T-helper 17 cell (primary cell): ENCODE data around the gene RPS6KA2. TPM values are rescaled to one million over a fixed set of nuclear protein-coding genes. Genes with fewer than 3 reads are reported as not detected.

Source experiments
- ATAC-seq: fragments of 150-1000 bp; cut with Tn5 transposase; 2 replicates; pipeline ENCODE4 v1.10.0; 2021; ENCODE audit warnings: mild to moderate bottlenecking, moderate library complexity
- DNase-seq, 3 donors: peaks; one replicate each; pipeline versions ENCODE4 v3.0.0 to v3.0.0-alpha.2; 2020 to 2021
- H3K9me3 ChIP-seq: one replicate; pipeline ENCODE4 v1.7.0; 2013; ENCODE audit warnings: low read length, mild to moderate bottlenecking; ENCODE audit not compliant: control insufficient read depth, poor library complexity, severe bottlenecking
- H3K27ac Mint-ChIP-seq: one replicate; pipeline ENCODE4 v1.8.0; 2022; ENCODE audit warnings: mild to moderate bottlenecking, moderate library complexity, mixed read lengths
- H3K27me3 Mint-ChIP-seq: one replicate; pipeline ENCODE4 v1.8.0; 2022; ENCODE audit warnings: mixed read lengths
- H3K36me3 Mint-ChIP-seq: one replicate; pipeline ENCODE4 v1.8.0; 2022; ENCODE audit warnings: low read depth, mixed read lengths
- H3K4me1 Mint-ChIP-seq: one replicate; pipeline ENCODE4 v1.8.0; 2022; ENCODE audit warnings: mild to moderate bottlenecking, mixed read lengths
- H3K4me3 Mint-ChIP-seq: one replicate; pipeline ENCODE4 v1.8.0; 2022; ENCODE audit warnings: mild to moderate bottlenecking, moderate library complexity, mixed read lengths
- total RNA-seq, 4 donors: library from RNA in 2 of 4; stranded (reverse) in 2 of 4; gene quantifications; one replicate each; pipeline ENCODE4 v1.2.3 and lab custom pipeline; 2022 to 2026

Gene RPS6KA2
- total RNA-seq, 2 donors from 2014 or later: 3.3 to 5.9 TPM

DNA sequence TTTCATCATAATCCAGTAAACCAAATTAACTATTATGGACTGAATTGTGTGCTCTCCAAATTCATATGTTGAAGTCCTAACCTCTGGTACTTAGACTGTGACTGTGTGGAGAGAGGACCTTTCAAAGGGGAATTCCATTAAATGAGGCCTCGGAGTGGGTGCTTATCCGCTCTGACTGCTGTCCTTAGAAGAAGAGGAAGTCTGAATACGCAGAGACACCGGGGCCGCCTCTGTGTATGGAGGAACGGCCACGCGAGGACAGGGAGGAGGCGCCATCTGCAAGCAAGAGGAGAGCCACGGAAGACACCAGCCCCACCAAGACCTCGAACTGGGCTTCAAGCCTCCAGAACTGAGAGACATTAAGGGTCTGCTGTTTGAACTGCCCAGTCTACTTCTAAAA is 35.6 kb upstream of the RPS6KA2 start:
- H3K36me3 Mint-ChIP-seq: peaks cover 2% of the 10 kb centered on the region
- ATAC-seq (no peak), DNase-seq (no peak)
- no peak overlapping the region for H3K4me3 Mint-ChIP-seq
- peaks cover 3% of the 10 kb centered on the region for H3K4me1 Mint-ChIP-seq
- no peaks in the 10 kb centered on the region for H3K9me3 ChIP-seq
- peaks cover 23% of the 10 kb centered on the region for H3K27me3 Mint-ChIP-seq
- no peak overlapping the region for H3K27ac Mint-ChIP-seq

DNA sequence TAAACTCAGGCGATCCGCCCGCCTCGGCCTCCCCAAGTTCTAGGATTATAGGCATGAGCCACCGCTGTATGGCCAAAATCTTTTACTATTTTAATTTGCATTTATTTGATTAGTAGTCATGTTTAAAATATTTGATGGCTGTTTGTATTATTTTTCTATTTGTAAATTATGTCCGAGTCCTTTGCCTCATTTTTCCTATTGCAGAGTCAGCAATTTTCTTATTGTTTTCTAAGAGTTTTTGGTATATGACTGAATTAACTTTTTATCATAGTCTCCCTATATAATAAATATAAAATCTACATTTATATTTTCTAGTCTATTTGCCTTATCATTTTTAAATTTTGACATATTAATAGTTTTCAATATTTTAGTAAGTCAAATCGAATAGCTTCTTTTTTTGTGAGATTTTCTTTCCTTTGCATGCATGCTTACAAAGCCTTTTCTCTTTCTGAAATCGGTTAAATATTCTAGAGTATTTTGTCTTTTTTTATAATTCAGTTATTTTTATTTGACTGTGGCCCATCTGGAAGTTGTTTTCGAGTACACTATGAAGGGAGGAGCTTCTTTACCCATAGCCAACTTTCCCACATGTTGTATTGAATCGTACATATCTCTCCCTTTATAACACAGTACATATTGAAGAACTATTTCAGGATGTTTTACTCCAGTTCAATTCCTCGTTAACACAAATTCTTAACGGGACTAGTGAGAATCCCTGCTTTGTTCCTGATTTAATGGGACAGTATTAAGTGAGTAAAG is 34.5 kb upstream of the RPS6KA2 start:
- peaks cover 11% of the 10 kb centered on the region for H3K4me1 Mint-ChIP-seq
- no peak for ATAC-seq
- no peak overlapping the region for H3K27ac Mint-ChIP-seq
- peaks cover 31% of the 10 kb centered on the region for H3K27me3 Mint-ChIP-seq
- H3K36me3 Mint-ChIP-seq: peaks cover 2% of the 10 kb centered on the region
- no peaks in the 10 kb centered on the region for H3K9me3 ChIP-seq
- no peak overlapping the region for H3K4me3 Mint-ChIP-seq
- DNase-seq: no peak

DNA sequence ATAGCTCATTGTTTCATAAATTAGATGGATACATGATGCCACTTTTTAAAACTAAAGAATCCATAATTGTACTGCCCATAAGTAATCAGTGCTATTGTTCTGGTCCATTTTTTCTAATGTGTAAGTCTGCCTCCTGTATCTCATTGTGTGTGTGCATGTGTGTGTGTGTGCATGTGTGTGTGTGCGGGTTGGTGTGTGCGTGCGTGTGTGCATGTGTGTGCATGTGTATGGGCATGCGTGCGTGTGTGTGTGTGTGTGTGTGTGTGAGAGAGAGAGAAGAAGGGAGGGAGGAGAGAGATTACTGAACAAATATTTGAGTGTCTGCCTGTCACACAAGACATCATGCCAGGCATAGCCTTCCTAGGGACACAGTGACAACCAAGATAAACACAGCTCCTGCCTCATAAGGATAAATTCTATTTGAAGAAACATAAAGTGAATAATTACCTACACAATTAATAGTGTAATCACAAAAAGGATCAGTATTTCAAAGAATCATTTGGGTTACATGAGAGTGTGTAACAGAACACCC is 33.2 kb upstream of the RPS6KA2 start:
- ATAC-seq: no peak
- no peaks in the 10 kb centered on the region for H3K9me3 ChIP-seq
- peaks cover 31% of the 10 kb centered on the region for H3K27me3 Mint-ChIP-seq
- peaks cover 2% of the 10 kb centered on the region for H3K36me3 Mint-ChIP-seq
- no peak overlapping the region for H3K4me3 Mint-ChIP-seq
- no peak for DNase-seq
- H3K4me1 Mint-ChIP-seq: peaks cover 12% of the 10 kb centered on the region
- no peak overlapping the region for H3K27ac Mint-ChIP-seq

DNA sequence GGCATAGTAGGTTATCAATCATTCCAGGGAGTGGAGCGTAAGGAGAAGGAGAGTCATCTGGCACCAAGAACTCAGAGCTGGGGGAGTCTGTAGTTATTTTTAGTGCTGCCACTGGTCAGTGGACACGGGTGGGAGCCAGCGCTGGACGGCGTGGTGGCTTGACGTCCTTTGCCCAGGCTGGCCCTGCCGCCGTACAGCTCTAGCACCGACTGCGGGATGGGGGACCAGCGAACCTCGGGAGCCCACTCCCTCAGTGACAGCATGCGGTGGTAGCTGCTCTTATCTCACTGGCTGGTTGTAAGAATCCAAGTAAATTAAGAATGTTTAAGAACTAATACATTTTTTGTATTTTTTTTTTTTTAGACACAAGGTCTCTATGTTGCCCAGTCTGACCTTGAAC is 32.5 kb upstream of the RPS6KA2 start:
- H3K4me3 Mint-ChIP-seq: no peak overlapping the region
- no peaks in the 10 kb centered on the region for H3K9me3 ChIP-seq
- DNase-seq: no peak
- H3K27me3 Mint-ChIP-seq: peaks cover 31% of the 10 kb centered on the region
- no peak overlapping the region for H3K27ac Mint-ChIP-seq
- peaks cover 12% of the 10 kb centered on the region for H3K4me1 Mint-ChIP-seq
- H3K36me3 Mint-ChIP-seq: peaks cover 2% of the 10 kb centered on the region
- ATAC-seq: no peak

DNA sequence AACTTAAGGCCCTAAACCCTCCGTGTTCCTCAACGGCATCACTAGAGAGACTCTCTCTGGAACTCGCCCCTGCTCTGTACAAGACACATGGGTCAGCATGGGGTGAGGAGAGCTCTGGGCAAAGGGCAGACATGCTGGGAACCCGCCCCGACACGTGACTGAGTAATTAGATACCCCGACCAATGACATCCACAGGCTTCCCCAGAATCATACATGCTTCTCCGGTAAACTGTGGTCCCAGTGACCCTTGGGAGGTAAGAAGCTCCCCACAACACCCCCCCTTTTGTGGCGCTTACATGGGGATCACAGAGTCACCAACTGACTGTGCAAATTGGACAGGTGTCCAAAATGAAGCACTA is 31.7 kb upstream of the RPS6KA2 start:
- Mint-ChIP-seq H3K27ac (no peak overlapping the region), H3K36me3 (peaks cover 2% of the 10 kb centered on the region), H3K4me1 (peaks cover 12% of the 10 kb centered on the region), H3K27me3 (peaks cover 31% of the 10 kb centered on the region), H3K4me3 (no peak overlapping the region)
- no peak for DNase-seq
- H3K9me3 ChIP-seq: no peaks in the 10 kb centered on the region
- no peak for ATAC-seq

DNA sequence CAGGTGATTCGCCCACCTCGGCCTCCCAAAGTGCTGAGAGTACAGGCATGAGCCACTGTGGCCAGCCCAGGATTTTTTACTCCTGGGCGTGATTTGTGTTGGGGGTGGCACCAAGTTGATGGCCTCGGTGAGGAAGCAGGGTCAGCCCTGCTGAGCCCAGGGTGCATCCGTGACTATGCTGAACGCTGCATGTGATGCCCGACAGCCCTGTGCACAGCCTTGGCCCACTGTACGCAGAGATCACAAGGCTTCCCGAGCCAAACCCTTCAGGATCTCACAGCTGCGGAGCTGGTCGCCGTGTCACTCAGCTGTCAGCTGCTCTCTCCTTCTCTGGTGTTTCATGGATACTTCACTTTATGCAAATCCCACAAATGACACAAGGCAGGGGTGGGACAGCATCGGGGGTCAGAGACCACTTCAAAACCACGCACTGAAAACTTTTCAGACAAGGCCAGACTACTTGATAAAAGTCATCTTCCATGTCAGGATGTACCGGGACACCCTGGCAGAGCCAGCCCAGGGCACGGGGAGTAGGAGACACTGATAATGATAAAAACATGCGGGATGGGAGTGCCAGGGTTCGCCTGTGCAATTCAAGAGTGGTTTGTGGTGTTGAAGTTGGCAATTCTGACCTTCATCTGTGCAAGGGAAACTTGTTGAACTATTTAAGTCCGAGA is 31.2 kb upstream of the RPS6KA2 start:
- ATAC-seq (no peak), DNase-seq (no peak)
- peaks cover 31% of the 10 kb centered on the region for H3K27me3 Mint-ChIP-seq
- no peak overlapping the region for H3K4me3 Mint-ChIP-seq
- no peak overlapping the region for H3K27ac Mint-ChIP-seq
- no peaks in the 10 kb centered on the region for H3K9me3 ChIP-seq
- peaks cover 2% of the 10 kb centered on the region for H3K36me3 Mint-ChIP-seq
- H3K4me1 Mint-ChIP-seq: peaks cover 9% of the 10 kb centered on the region

DNA sequence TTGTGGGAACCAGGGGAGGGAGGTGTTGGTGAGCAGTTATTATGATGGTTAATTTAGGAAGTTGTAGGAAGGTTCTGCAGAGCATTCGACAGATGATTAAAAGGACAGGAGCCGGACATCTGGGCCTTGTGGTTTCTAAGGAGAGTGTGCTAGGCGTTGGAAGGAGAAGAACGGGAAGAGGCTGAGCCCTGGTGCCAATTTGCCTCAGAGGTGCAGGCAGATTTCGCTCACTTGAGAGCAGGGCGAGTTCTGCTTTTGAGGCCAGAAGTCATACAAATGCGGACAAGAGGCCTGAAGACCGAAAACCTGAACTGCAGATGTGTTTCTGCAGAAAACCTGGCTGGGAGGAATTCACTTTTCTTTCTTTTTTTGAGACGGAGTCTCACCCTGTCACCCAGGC is 30.5 kb upstream of the RPS6KA2 start:
- Mint-ChIP-seq H3K27ac (no peak overlapping the region), H3K4me3 (no peak overlapping the region), H3K4me1 (peaks cover 9% of the 10 kb centered on the region), H3K36me3 (no peaks in the 10 kb centered on the region), H3K27me3 (peaks cover 23% of the 10 kb centered on the region)
- H3K9me3 ChIP-seq: no peaks in the 10 kb centered on the region
- no peak for DNase-seq
- no peak for ATAC-seq

DNA sequence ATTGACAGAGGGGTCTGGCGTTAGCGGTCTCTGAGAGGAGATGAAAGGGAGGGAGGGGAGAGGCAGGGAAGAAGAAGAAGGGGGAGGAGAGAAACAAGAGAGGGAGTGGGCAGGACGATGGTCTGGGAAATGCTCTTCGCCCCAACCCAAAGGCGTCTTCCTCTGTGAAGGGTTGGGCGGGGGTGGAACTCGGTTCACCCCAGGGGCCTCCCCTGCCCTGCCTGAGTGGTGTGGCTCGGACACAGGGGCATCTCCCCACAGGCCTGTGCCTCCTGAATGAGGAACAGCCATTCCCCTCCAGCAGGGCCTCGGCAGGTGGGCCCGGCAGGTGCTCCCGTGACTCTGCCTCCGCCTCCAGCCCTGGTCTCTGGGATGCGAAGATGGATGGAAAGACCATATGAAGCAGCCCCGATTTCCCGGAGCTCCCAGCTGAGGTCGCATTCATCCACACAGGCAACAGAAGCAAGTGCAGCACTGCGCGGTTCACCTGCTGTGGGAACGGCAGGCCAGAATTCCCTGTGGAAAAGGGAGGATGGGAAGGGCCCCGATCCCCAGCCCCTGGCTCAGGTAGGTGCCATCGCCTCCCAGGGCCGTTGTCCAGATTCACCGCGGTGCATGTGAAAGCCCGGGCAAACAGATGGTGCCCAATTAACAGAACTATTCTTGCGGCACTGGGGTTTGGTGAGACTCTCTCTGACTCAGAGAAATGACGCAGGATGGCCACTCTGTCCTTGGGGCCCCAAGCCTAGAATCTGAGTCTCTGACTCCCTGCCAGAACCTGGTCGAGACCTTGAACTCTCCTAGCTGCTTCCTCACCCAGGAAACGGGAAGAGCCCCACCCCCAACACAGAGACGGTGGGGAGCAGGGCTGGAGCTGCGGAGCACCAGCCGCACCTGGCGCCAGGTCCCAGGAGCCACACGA is 29.4 kb upstream of the RPS6KA2 start:
- Mint-ChIP-seq H3K27ac (no peak overlapping the region), H3K27me3 (peaks cover 21% of the 10 kb centered on the region), H3K36me3 (no peaks in the 10 kb centered on the region), H3K4me3 (no peak overlapping the region), H3K4me1 (peaks cover 9% of the 10 kb centered on the region)
- ATAC-seq: no peak
- H3K9me3 ChIP-seq: no peaks in the 10 kb centered on the region
- no peak for DNase-seq

DNA sequence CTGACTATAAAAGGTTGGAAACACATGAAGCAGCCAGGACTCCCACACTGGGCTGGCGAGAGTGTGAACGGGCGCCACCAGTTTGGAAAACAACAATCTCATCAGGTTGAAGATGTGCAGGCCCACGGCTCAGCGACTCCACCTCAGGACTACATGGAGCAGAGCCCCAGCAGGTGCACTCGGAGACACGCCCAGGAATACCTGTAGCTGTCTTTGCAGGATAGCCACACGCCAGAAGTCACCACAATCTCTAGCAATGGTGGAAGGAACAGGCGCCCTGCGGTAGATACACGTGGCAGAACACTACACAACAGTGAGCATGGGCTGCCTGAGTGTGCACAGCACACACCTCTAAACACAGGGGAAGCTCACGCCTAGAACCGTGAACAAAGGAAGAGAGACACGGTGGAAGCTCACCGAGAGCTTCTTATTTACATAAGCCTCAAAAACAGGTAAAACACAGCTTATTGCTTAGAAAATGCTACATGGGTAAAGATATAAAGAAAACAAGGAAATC is 28.7 kb upstream of the RPS6KA2 start:
- DNase-seq: no peak
- H3K9me3 ChIP-seq: no peaks in the 10 kb centered on the region
- H3K4me3 Mint-ChIP-seq: no peak overlapping the region
- peaks cover 21% of the 10 kb centered on the region for H3K27me3 Mint-ChIP-seq
- no peak overlapping the region for H3K27ac Mint-ChIP-seq
- no peaks in the 10 kb centered on the region for H3K36me3 Mint-ChIP-seq
- peaks cover 9% of the 10 kb centered on the region for H3K4me1 Mint-ChIP-seq
- ATAC-seq: no peak

DNA sequence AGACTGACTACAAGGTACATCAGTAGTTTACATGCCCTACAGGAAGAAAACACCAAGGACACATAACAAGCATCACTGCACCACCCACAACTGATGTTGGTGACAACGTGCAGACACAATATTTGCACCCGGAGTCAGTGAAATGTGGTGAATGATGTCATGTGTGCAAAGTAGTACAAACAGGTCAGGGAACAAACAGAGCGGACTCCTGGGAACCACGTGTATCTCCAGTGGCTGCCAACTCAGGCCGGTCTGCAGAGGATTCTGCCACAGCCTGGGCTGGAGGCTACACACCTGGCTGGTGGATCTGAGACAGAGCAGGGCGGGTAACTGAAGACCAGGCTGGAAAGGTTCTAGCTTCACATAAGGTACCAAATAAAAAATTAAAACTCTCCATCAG is 28.2 kb upstream of the RPS6KA2 start:
- no peak overlapping the region for H3K27ac Mint-ChIP-seq
- peaks cover 21% of the 10 kb centered on the region for H3K27me3 Mint-ChIP-seq
- no peaks in the 10 kb centered on the region for H3K36me3 Mint-ChIP-seq
- ATAC-seq (no peak), DNase-seq (no peak)
- H3K4me1 Mint-ChIP-seq: peaks cover 9% of the 10 kb centered on the region
- no peak overlapping the region for H3K4me3 Mint-ChIP-seq
- no peaks in the 10 kb centered on the region for H3K9me3 ChIP-seq

DNA sequence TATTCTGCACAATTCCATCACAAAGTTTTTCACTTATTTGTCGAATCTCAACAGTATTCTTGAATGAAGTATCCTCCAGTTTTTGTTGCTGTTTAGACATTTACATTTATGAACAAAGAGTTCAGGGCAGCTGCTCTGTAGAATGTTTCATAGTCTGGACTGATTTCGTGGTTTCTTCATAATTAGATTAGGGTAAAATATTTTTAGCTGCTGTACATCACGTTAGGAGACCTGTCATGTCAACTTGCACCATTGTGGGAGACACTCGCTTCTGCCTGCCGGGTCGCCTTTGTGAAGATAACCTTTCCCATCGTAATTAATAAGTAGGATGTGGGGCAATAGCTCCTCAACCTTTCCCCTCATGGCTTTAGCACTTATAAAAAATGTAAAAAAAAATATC is 27.5 kb upstream of the RPS6KA2 start:
- ATAC-seq: no peak
- Mint-ChIP-seq H3K36me3 (no peaks in the 10 kb centered on the region), H3K4me3 (no peak overlapping the region), H3K27ac (no peak overlapping the region), H3K4me1 (peaks cover 9% of the 10 kb centered on the region), H3K27me3 (peaks cover 21% of the 10 kb centered on the region)
- DNase-seq: no peak
- no peaks in the 10 kb centered on the region for H3K9me3 ChIP-seq

DNA sequence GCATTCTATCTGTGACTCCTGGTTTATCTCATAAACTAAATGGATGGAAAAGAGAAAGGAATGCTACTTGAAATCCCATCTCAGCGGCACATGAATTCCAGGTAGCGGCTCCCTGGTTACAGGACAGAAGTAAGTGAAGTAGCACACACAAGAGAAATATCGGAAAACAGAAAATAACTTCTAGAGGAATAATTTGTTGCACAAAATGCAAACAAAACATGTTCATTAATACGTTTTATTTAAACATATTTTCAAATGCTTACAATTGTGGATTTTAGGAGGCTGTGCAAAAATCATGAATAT is 26.5 kb upstream of the RPS6KA2 start:
- H3K27me3 Mint-ChIP-seq: peaks cover 19% of the 10 kb centered on the region
- no peak overlapping the region for H3K27ac Mint-ChIP-seq
- H3K9me3 ChIP-seq: no peaks in the 10 kb centered on the region
- no peaks in the 10 kb centered on the region for H3K36me3 Mint-ChIP-seq
- no peak for DNase-seq
- ATAC-seq: no peak
- peaks cover 9% of the 10 kb centered on the region for H3K4me1 Mint-ChIP-seq
- no peak overlapping the region for H3K4me3 Mint-ChIP-seq
